Non-pigmented ciliary epithelial cell (primary cell): ENCODE results near the gene NELL1.

Experiments used
- DNase-seq: peaks from one replicate; pipeline ENCODE4 v3.0.0-alpha.2; 2010; ENCODE audit warnings: low read depth

NELL1 gene

DNA sequence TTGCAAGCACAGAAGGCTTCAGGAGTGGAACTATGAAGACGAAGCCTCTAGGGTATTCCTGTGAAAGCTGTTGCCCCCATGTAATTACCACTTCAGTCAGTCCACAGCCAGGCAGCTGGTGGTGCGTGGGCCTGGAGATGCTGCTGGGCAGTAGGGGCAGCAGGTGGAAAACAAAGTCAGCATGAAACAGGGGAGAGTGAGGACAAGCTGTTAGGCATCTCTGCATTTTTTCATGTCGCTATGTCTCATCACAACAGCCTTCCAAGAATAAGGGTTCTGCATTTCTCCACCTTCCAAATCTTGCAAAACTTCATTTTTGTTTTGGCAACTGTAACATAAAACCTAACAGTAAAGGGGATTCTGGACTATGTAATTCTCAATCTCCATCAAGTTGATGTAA, 757.5 kb downstream of the NELL1 start:
- no peak for DNase-seq

DNA sequence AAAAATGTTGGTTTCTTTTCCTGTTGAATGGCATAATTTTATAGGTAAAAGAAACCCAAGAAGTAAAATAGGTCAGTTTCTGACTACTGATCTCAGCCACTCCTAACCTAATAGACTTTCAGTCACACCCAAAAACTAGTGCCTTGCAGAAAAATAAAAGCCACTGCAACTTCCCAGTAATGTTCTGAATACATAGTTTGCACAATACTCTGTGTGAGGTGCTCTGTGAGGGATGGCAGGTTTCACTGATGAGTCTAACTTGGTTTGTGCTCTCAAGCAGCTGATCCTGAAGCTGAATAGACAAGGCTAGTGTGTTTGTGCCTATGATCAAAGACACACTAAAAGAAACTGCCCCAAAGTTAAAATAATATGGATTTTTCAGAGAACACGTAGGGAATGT, 758.3 kb downstream of the NELL1 start:
- no peak for DNase-seq

DNA sequence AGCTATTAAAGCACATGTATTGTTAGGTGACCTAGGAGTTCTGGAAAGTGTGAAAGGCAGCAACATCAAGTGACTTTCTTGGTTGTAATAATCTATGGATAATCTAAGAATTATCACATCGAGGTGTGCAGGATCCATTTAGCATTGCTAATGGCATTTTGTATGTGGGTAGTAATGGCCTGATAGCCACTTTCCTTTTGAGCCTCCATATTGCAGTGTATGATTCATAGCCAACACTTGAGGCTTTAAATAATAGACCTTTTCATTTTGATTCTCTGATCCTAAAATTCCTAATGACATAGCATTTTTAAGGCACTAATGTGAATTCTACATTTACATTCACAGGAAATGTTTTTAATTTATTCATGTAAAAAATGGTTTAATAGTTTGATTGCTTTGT, 759.4 kb downstream of the NELL1 start:
- DNase-seq, result no peak

DNA sequence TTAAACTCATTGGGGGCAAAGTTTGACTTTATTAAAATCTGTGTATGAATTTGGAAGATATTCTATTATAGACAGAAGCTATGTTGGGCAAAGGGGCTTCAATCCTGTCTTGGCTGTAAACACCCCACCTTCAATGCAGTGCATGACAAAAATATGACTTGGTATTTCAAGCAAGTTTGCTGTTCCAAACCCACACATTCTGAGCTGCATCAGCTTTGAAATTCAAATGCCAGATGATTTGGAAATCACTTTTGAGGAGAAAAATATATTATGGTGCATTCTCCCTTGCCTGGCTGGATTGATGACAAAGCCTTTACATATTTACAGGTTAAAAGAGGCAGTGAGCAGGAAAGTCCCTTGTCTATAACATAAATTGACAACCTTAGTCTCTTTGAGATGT, 760.0 kb downstream of the NELL1 start:
- no peak for DNase-seq

DNA sequence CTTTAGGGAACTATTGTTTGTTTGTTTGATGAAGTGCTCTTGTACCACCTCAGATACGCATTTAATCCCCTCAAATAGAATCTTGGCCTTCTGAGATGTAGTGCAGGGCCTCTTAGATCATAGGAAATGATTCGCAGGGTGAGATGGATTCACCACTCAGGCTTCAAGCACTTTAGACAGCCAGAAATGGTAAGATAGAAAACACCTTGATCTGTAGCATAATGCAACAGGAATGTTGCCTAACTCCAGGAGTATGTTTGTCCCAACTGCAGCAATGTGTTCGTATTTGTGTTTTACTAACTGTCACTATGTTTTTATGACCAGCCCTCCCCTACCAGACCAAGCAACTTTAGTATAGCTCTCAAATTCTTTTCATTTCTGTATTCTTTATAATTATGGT, 761.2 kb downstream of the NELL1 start:
- no peak for DNase-seq

DNA sequence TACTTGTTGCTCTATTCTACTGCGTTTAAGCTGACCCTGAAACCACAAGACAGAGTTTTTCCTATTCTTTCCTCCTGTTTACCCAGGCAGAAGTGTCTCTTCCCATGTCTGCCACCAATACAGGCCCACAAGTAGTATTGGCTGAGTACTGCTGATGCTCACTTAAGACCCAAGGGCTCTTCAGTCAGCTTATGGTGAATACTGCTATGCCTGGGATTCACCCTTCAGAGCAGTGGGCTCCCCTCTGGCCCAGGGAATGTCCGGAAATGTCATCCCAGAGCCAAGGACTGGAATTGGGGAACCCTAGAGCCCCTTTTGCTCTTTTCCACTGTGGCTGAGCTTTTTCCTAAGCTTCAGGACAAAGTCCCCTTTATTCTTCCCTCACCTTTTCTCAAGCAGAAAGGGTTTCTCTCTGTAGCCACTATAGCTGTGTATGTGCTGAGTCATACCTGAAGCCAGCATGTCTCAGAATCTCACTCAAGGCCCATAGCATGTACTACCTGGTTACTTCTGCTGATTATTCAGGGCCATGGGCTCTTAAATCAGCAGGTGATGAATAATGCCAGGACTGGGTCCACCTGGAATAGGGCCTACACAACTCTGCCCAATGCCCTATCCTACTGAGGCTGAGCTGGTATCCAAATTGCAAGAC, 777.7 kb downstream of the NELL1 start:
- DNase-seq, result no peak

DNA sequence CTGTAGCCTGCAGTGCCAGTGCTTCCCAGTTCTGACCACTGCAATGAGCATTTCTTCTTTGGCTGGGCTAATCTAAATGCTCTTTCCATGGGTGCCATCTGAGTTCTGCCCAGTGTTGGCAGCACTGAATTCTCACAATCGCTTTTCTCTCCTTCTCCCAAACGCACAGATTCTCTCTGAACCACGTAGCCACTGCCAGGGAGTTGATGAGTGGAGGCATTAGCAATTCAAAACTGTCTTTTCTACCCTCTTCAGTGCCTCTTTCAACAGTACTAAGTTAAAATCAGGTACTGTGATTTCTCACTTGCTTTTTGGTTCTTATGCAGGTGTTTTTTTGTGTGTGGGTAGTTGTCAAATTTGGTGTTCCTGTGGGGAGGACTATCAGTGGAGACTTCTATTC, 778.5 kb downstream of the NELL1 start:
- DNase-seq, result no peak

DNA sequence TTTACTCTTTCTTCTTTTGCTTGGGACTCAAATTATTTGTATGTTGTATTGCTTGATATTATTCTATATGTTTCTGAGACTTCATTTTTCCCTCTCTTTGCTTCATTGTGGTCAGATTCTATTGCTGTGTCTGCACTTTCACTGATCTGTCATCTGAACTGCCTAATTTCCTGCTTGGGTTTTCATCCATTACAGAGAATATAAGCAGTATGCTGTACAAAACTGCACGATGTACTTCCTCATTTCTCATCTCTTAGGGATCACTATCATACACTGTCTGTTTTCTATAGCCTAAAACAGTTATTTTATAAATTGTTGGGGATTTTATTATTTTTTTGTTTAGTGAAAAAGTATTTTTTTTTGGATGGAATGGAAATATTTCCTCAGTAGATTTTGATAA, 786.8 kb downstream of the NELL1 start:
- no peak for DNase-seq

DNA sequence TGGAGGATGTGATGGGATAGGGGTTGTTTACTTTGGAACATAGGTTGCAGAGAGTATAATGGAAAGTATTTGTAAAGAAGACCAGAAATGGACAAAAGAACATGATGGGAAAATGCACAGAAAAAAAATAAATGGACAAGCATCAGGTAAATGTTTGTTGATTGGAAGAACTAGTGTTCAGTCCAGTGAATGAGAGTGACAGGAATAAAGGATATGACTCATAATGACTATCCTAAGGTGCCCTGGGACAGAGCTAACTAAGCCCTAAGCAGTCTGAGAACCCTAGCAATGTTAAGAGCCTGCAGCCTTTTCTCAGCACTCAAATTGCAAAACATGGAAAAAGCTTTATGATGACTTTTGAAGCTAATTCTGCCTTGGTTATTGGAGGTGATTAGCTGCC, 790.7 kb downstream of the NELL1 start:
- DNase-seq, result no peak

DNA sequence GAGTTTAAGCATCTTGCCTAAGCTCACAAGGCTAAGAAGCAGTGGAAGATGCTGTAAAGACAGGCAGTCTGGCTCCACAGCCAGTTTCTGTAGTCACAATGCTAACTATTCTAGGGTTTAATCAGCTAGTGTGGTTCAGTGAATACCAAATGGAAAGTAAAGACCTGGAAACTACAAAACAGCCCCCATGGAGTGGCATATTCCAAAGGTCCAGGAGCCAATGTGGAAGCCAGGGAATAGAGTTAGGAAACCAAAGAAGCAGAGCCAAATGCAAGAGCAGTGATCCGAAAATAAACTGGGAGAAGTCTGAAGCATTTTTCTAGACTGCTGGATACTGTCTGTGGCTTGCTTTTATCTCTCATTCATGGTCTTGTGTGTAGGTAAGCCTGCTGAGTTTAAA, 792.3 kb downstream of the NELL1 start:
- DNase-seq, result no peak

DNA sequence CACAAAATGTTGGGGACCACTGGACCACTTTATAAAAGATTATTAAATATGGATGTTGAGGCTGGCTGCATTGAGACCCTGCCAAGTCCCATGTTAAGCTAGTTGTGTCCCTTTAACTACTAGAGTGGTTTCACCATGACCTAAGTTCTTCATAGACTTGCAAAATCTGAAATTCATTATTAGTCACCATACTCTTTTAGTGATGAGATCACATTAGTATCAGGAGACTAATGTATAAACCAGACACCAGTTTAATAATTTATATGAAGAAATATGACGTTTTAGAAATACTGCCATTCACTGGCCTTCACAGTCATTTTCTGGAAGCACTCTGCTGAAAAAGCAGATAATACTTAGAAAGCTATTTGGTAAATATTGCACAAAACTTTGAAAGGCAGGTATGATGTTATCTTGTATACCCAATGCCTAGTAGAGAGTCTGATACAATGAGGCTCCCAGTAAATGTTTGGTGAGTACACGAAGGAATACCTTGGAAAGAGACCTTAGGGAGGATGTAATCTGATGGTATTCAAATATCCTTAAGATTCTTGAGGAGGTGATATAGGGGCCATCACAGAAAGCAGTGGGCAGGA, 795.3 kb downstream of the NELL1 start:
- DNase-seq, result no peak

DNA sequence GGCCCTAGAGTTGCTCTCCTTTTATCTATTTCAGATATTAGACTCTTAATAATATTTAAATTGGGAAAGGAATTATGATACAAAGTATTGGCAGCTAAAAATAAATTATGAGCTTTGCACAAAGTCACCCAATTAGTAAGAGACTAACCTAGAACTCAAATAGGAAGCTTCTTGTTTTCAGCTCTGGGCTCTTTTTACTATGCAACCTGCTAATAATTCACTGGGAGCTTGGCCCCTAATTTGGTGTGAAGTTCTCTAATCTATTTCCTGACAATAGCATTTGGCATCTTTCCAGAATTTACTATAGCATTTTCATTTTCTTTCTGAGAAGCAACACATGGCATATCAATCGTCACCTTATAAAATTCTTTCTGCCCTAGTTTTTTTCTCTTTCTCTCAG, 795.8 kb downstream of the NELL1 start:
- DNase-seq, result no peak

DNA sequence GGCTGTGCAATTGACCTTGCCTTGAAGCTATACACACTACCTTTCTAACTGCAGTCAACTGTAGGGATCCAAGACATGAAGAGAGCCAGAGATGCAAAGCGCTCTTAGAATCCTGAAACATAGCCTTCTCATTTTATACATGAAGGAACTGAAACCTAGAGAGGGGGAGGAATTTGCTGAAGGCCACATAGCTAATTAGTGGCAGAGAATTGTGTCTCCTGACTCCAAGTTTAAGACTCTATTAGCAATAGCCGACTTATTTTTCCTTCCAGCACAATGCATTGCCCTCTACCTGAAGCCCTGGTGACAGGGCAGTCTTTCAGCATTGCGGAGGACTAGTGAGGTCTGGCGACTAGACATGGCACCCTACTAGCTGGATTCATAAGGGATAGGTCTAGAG, 796.5 kb downstream of the NELL1 start:
- DNase-seq, result no peak

DNA sequence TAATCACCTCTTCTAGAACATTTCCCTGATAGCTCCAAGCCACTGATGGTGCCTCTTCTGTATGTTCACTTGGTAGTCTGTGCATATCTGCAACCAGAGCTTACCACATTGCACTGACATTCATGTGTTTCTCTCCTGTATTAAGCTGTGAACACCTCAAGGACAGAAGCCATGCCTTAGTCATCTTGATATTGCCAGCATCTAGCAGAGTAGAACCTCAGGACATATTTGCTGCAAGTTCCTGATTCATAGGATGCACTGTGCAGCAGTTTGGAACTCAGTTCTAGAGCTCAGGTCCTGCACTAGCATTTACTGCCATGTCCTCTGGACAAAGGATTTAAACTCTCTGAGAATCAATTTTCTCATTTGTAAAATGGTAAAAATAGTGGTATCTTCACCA, 801.1 kb downstream of the NELL1 start:
- DNase-seq, result no peak

DNA sequence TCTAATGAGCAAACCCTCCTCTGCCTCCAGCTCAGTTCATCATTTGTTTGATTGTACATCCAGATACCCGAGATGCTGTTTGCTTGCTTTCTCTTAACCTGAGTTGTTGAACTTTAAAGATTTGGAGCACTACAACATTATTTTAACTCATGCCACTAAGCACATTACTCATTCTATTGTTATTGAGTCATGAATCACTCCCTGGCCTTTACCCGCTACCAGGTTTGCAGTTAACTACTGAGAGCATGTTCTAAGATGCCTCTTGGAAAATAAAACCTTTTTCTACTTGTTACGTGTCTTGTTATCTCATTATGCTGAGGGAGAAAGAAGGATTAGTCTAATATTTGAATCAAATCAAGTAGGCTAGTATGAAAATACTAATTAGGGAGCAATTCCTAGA, 802.9 kb downstream of the NELL1 start:
- DNase-seq, result no peak

DNA sequence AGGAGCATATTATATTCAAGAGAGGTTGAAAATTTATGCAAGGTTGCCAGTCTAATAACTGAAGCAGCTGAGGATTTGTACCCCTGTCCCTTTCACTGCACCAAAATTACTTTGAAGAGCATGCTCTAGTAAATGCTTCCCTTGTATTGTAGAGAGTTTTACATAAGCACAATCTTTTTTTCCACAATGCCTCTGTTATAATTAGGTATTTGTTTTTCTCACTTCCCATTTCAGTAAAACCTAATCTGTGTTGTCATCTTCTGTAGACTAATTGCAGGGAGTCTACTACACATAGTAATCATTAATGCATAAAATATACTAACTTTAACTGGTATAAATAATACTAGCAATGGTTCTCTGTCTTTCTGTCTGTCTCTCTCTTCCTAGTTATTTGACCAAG, 805.1 kb downstream of the NELL1 start:
- DNase-seq, result no peak

DNA sequence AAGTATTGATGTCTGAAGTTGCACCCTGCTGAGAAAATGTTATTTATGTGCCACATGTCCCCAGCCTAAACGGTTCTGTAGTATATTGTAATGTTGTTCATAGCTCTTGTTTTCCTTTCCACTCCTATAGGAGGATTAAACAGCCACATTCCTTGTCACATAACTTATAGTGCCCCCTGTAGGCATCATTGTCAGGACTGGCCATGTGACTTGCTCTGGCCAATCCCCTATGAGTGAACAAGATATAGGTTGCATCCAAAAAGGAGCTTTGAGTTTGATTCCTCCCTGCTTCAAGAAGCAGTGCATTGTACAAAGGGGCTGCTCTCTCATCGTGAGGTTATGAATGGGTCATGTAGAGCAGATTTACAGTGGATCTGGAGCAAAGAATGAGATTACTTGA, 805.9 kb downstream of the NELL1 start:
- DNase-seq, result no peak

DNA sequence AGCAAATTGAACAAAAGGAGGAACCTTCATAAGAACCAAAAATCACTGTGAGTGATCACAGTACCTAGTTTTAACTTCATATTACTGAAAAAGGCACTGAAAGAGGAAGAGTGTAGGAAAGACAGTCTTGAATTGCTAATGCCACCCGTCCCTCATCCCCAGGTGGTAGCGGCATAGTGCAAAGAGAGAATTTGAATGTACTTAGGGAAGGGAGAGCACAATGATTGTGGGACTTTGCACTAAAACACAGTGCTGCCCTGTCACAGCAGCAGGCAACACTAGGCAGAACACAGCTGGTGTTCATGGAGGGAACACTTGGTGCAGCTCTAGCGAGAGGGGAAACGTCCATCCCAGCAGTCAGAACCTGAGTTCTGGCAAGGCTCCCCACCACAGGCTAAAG, 807.2 kb downstream of the NELL1 start:
- DNase-seq, result no peak

DNA sequence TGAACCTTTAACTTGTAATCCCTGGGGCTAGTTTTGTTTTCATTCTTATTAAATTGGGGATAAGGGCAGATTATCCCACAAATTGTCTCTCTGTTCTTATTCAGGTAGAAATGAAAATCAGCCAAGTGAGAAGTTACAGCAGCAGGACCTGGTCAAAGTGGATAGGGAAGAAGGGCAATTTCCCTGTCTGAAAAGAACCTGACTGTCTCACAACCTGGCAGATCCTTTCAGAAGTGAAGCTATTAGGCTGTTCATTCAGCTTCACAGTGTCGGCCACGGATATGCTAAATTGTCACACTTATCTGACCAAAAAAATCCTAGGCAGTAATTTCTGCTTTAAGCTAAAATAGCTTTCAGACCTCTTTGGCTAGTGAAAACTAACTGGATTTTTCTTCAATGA, 810.9 kb downstream of the NELL1 start:
- DNase-seq, result no peak

DNA sequence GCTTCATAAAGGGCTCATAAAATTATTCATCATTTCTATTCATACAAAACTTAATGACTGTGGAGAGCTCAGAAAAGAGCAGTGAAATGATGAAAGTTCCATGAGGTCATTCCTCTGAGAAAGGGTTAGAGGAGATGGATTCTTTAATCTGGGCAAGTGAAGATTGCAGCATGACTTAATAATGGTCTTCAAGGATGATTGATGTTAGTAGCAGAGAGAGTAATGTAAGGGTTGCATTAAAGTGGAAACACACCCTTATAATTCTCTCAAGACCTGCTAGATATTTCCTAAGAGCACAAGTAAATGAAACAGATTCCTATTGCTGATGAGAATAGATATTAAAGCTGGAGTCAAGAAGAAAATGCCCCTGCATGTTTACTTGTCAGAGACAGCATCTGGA, 811.9 kb downstream of the NELL1 start:
- DNase-seq, result no peak

DNA sequence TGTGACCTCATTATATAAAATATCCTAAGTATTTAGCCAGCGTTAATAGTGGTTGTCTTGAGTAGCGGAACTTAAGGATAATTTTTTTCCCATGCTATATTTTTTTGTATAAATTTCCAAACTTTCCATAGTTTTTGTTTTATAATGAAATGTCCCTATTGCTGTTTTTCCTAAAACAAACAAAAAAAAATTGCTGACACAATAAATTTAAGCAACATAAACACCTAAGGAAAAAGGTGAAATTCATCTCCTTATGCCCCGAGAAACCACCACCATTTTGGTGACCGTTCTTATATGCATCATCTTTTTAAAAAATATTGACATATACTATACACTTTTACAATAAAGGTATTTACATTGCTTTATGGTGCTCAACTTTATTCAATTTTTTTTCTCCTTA, 814.7 kb downstream of the NELL1 start:
- no peak for DNase-seq

DNA sequence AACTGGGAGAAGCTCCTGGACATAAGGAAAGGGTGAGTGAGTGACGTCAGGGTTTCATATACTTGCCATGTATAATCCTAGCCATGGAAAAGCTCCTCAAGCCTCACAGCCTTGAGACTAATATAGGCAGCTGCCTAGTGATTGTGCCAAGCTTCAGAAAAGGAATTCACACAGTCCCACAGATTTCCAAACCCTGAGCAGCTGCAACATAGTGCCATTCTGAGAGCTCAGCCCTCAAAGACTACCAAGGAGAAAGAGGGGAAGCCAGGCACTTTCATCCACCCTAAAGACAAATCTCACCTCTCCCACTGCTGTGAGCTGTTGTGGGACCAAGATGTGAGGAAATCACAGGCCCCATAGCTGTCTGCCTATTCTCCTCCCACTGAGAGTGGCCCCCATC, 815.6 kb downstream of the NELL1 start:
- no peak for DNase-seq

DNA sequence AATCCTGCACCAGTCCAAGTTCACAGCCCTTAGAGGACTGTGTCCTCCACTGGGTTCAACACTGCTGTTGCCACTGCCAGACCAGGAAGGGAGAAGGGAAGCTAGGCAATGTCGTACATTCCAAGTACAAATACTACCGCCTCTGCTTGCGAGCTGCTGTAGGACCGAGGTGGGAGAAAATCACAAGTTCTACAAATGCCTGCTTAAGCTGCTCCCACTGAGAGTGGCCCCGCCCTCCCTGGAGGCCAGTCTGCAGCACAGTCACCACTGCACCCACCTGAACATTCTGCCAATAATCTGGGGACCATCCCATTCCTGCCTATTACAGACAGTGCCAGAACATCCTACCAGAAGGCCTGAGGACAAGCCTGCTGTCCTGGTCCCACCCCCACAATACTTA, 816.0 kb downstream of the NELL1 start:
- no peak for DNase-seq

DNA sequence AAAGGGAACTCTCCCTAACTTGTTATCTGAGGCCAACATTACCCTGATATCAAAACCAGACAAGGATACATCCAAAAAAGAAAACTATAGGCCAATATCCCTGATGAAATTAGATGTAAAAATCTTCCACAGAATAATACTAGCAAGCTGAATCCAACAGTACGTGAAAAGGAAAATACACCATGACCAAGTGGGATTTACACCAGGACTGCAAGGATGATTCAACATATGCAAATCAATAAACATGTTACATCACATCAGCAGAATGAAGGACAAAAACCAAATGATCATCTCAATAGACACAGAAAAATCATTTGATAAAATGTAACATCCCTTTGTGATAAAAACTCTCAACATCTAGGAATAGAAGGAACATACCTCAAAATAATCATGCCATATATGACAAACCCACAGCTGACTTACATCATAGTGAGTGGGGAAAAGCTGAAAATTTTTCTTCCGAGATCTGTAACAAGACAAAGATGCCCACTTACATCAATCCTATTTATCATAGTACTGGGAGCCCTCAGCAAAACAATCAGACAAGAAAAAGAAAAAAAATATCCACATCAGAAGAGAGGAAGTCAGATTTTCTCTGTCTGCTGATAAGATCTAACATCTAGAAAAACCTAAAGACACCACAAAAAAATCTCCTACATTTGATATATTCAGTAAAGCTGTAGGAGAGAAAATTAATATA, 820.2 kb downstream of the NELL1 start:
- no peak for DNase-seq
